Suprapubic skin (tissue), 4 donors: Measurements from ENCODE around the gene CTBS.
"Not testable (repeated sequence)": the region's sequence is repeated elsewhere in the genome, so short reads cannot be mapped to it uniquely, and the experiment has no call there.

Experiments used
- CTCF ChIP-seq, 2 donors: fragments of 200-600 bp in 1 of 2; fragments of 450-650 bp in 1 of 2; sonication (generic) in 1 of 2; IDR thresholded peaks; one replicate each; pipeline ENCODE4 v1.5.1; 2016 to 2019; ENCODE audit warnings: antibody characterized with exemption in 2 of 2, mild to moderate bottlenecking in 1 of 2, moderate library complexity in 1 of 2
- EP300 ChIP-seq: sonication (generic); formaldehyde crosslinking; IDR thresholded peaks from one replicate; pipeline ENCODE4 v1.6.1; 2017; ENCODE audit warnings: antibody characterized with exemption
- POLR2A ChIP-seq, 2 donors: fragments of 450-650 bp; IDR thresholded peaks; one replicate each; pipeline ENCODE4 v1.6.1; 2017; ENCODE audit warnings: antibody characterized with exemption in 2 of 2, mild to moderate bottlenecking in 2 of 2, moderate library complexity in 2 of 2
- POLR2AphosphoS5 ChIP-seq, 3 donors: sonication (generic); formaldehyde crosslinking; IDR thresholded peaks; one replicate each; pipeline ENCODE4 v1.6.1; 2017; ENCODE audit warnings: antibody characterized with exemption in 3 of 3

DNA sequence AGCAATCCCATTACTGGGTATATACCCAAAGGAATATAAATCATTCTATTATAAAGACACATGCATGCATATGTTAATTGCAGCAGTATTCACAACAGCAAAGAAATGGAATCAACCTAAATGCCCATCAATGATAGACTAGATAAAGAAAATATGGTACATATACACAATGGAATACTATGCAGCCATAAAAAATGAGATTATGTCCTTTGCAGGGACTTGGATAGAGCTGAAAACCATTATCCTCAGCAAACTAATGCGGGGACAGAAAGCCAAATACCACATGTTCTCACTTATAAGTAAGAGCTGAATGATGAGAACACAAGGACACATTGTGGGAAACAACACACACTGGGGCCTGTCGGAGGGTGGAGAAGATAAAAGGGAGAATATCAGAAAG, 20.7 kb upstream of the CTBS start:
- TF ChIP-seq CTCF (IDR thresholded peaks at IDR 0.05); POLR2A (IDR thresholded peaks at IDR 0.05); POLR2AphosphoS5 (IDR thresholded peaks at IDR 0.05); EP300: not testable (repeated sequence)
